Small intestine (tissue), 7 donors: ENCODE measurements around the gene INMT. TPM values are rescaled to one million over a fixed set of nuclear protein-coding genes. Genes with fewer than 3 reads are reported as not detected.

Source experiments
- DNase-seq, 2 donors: peaks; one replicate each; pipeline versions ENCODE4 v3.0.0 to v3.0.0-alpha.2; 2013
- FAIRE-seq: peaks from 2 replicates; lab custom pipeline; 2012; peaks lifted over from hg19 to GRCh38; lab: Jason Lieb, UNC
- H3K27ac ChIP-seq, 3 donors: one replicate each; pipeline ENCODE4 v1.5.1; 2013; ENCODE audit warnings: low read length in 2 of 3, mild to moderate bottlenecking in 2 of 3, control low read depth in 1 of 3, inconsistent platforms in 1 of 3, low read depth in 1 of 3, moderate library complexity in 1 of 3
- H3K27me3 ChIP-seq, 3 donors: one replicate each; pipeline ENCODE4 v1.6.1; 2013; ENCODE audit warnings: low read length in 3 of 3, inconsistent platforms in 1 of 3; ENCODE audit not compliant: control insufficient read depth in 3 of 3, insufficient read depth in 3 of 3
- H3K36me3 ChIP-seq, 3 donors: one replicate each; pipeline ENCODE4 v1.6.1; 2013; ENCODE audit warnings: low read length in 3 of 3, inconsistent platforms in 1 of 3, low read depth in 1 of 3, mild to moderate bottlenecking in 1 of 3, moderate library complexity in 1 of 3; ENCODE audit not compliant: control insufficient read depth in 3 of 3, insufficient read depth in 2 of 3
- H3K4me1 ChIP-seq, 3 donors: one replicate each; pipeline ENCODE4 v1.6.1; 2013; ENCODE audit warnings: low read length in 2 of 3, inconsistent platforms in 1 of 3, low read depth in 1 of 3, mild to moderate bottlenecking in 1 of 3, moderate library complexity in 1 of 3; ENCODE audit not compliant: control insufficient read depth in 3 of 3, insufficient read depth in 2 of 3
- H3K4me3 ChIP-seq, 3 donors: one replicate each; pipeline ENCODE4 v1.5.1; 2013; ENCODE audit warnings: low read length in 3 of 3, control low read depth in 1 of 3, inconsistent platforms in 1 of 3, low read depth in 1 of 3, mild to moderate bottlenecking in 1 of 3, moderate library complexity in 1 of 3
- H3K9me3 ChIP-seq, 2 donors: one replicate each; pipeline ENCODE4 v1.6.1; 2013; ENCODE audit warnings: low read depth in 1 of 2, low read length in 1 of 2; ENCODE audit not compliant: control insufficient read depth in 2 of 2, insufficient read depth in 1 of 2
- WGBS, 3 donors: extraction: QIAGEN DNeasy Blood & Tissue Kit; methylation state at CpG; one replicate each; pipeline ENCODE4 v1.1.7; 2013; 5-methylcytosine and 5-hydroxymethylcytosine counted together
- polyA plus RNA-seq, 4 donors: library from polyadenylated mRNA; stranded (reverse) in 3 of 4; unstranded in 1 of 4; fragments of 200-250 nt in 3 of 4; fragments of 120-200 nt in 1 of 4; gene quantifications; one replicate each; pipeline versions ENCODE4 v1.2.1 to v1.2.3, GENCODE V29; 2013
- donor health status: healthy with polysubstance abuse.
- donor health status: control.
- donor health status: control.
- donor health status: Bipolar disorder and iron deficiency.
- donor health status: healthy.

The INMT gene
- polyA plus RNA-seq, 4 donors: 1.1 to 6.1 (median 1.6) TPM

DNA sequence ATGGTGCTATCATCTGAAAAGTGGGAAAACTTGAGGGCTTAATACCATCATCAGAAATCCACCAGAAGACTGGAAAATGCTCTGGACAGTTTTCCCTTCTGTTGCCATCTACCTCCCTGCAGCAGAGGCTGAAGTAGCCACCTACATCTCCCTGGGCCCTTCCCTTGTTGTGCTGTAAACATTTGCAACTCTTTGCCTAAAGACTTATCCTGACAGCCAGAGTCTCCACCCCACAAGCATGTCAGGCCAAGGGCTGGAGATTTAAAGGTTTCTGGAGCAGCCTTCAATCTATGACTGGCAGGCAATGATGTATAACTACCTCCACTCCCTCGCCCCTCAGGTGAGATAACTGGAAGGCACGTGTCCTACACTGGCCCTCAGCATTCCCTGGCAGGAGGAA is 29.7 kb upstream of the INMT start:
- Histone ChIP-seq H3K36me3 (no peaks in the 10 kb centered on the region), H3K4me3 (no peak overlapping the region), H3K9me3 (peaks cover 2 to 37% of the 10 kb centered on the region in 2 donors), H3K27me3 (peaks cover 0 to 9% (median 0%) of the 10 kb centered on the region in 3 donors), H3K4me1 (no peaks in the 10 kb centered on the region), H3K27ac (no peak overlapping the region)
- FAIRE-seq: no peak
- DNase-seq: no peak
- WGBS, 3 donors: 50 to 68% (median 61%) methylated on average over 2 of the region's 2 CpGs

DNA sequence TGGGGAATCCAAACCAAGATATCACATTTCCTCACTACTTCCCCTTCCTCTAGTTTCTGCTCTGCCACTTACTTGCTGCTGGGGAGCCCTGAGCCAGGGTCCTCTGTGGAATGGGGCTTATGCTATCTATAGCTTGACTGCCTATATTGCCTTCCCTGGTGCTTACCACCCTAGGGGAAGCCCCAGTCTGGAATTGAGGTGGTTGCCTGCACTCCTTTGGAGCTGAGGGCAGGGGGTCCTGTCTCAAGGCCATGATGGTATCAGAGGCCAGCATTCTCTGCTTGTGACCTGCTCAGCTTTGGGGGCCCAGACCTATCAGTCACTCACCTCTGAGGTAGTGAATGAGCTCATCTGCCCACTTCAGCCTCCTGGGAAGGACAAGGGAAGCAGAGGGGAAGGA is 29.3 kb upstream of the INMT start:
- DNase-seq: no peak
- peaks cover 2 to 33% of the 10 kb centered on the region in 2 donors for H3K9me3 ChIP-seq

DNA sequence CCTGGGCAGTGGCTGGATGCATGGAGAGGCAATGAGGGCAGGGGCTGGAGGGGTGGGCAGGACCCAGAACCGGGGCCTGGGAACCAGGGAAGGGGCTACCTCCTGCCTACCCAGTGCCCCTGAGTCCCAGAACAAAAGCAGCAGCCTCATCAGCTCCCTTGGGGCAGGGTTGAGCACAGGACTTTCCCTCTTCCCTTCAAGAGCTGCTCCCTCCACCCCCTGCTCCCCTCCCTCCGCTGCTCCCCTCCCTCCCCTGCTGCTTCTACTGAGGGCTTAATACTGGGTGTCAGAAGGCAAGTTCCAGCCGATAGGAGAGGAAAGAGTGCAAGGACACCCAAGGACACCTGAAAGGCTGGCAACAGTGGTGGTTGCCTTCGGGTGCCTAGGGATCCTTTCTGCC is 28.2 kb upstream of the INMT start:
- DNase-seq: no peak
- no peak for FAIRE-seq
- peaks cover 0 to 24% of the 10 kb centered on the region in 2 donors for H3K9me3 ChIP-seq
- no peak overlapping the region for H3K4me3 ChIP-seq
- no peaks in the 10 kb centered on the region for H3K36me3 ChIP-seq
- H3K4me1 ChIP-seq: no peaks in the 10 kb centered on the region
- 59 to 72% (median 69%) methylated on average over 4 of the region's 4 CpGs for WGBS, 3 donors
- peaks cover 0 to 9% (median 0%) of the 10 kb centered on the region in 3 donors for H3K27me3 ChIP-seq
- H3K27ac ChIP-seq: no peak overlapping the region

More for the DNA sequence above, 29.3 kb upstream of the INMT start:
- H3K4me3 ChIP-seq: no peak overlapping the region
- no peak for FAIRE-seq
- H3K27me3 ChIP-seq: peaks cover 0 to 9% (median 0%) of the 10 kb centered on the region in 3 donors
- no peak overlapping the region for H3K27ac ChIP-seq
- no peaks in the 10 kb centered on the region for H3K36me3 ChIP-seq
- H3K4me1 ChIP-seq: no peaks in the 10 kb centered on the region

DNA sequence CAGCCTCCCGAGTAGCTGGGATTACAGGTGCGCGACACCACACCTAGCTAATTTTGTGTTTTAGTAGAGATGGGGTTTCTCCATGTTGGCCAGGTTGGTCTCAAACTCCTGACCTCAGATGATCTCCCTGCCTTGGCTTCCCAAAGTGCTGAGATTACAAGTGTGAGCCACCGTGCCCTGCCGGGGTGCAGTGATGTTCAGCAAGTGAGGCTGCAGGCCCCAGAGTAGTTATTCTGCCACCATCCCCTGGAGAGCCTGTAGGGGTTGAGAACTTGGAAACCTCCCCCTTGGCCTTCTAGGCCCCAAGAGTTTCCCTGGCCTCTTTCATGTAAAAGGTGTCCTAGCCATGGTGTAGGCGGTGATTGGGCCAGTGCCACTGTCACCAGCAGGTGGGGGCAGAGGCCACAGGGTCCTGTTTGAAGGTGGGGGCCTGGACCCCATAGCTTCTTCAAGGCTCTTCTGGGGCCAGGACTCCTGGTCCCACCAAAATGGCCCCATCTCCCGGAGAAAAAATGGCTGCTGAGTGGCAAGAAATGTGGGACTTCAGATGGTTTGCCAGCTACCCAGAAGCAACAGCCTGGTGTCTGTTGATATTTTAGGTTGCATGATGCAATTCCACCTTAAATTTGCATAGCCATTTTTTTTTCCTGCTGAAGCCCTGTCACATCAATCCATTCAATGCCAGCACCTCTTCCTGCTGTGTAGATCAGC is 25.5 kb upstream of the INMT start:
- no peak for FAIRE-seq
- Histone ChIP-seq H3K4me3 (no peak overlapping the region), H3K27ac (no peak overlapping the region)

DNA sequence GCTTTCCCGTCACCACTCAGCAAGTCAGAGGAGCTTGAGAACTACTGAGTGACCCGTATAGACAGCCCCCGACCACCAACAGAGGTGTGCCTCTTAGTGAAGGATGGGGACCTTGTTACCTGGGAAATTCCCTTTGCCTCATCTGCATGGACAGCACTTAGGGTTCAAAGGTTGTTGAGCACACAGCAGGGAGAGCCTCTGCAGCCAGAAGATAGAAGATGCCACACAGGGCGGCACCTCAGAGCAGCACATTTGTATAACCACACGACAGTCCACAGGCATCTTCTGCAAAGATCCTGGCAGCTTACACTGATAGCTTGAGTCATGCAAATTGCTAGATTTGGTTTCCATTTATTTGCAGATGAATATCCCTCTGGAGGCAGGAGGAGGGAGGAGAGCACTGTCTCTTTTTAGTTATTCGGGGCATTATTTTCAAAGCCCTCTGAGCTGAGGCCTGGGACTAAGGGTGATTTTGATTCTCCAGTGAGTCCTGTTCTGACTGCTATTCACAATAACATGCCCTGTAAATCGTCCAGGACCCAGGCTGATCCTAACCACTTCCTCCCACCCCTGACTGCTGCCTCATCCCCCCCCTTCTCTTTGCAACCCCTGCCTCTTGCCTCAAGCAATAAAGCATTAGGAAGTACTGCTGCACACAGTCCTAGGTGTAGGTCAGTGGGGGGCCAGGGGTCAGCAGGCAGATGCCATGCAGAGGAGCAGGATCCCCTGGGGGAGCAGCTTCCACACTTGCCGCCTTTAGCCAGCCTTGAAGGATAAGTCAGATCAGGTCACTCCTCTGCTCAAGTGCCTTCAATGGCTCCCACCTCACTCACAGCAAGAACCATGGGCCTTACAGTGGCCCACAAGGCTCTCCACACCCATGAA is 24.6 kb upstream of the INMT start:
- H3K36me3 ChIP-seq: no peaks in the 10 kb centered on the region
- 48 to 50% (median 48%) methylated on average over 8 of the region's 8 CpGs for WGBS, 3 donors
- peaks cover 0 to 10% (median 2%) of the 10 kb centered on the region in 3 donors for H3K27me3 ChIP-seq
- H3K4me1 ChIP-seq: no peaks in the 10 kb centered on the region
- H3K9me3 ChIP-seq: peaks cover 0 to 3% of the 10 kb centered on the region in 2 donors
- peak overlapping the region in 1 of 3 donors; percentile 11 for H3K27ac ChIP-seq
- FAIRE-seq (no peak), DNase-seq (peak; percentile 25 to 40)
- no peak overlapping the region for H3K4me3 ChIP-seq

More for the DNA sequence above, 25.5 kb upstream of the INMT start:
- no peaks in the 10 kb centered on the region for H3K4me1 ChIP-seq
- 95 to 99% (median 97%) methylated on average over 7 of the region's 7 CpGs for WGBS, 3 donors
- peaks cover 0 to 14% (median 2%) of the 10 kb centered on the region in 3 donors for H3K27me3 ChIP-seq
- DNase-seq: no peak
- H3K9me3 ChIP-seq: peaks cover 0 to 3% of the 10 kb centered on the region in 2 donors
- H3K36me3 ChIP-seq: no peaks in the 10 kb centered on the region

DNA sequence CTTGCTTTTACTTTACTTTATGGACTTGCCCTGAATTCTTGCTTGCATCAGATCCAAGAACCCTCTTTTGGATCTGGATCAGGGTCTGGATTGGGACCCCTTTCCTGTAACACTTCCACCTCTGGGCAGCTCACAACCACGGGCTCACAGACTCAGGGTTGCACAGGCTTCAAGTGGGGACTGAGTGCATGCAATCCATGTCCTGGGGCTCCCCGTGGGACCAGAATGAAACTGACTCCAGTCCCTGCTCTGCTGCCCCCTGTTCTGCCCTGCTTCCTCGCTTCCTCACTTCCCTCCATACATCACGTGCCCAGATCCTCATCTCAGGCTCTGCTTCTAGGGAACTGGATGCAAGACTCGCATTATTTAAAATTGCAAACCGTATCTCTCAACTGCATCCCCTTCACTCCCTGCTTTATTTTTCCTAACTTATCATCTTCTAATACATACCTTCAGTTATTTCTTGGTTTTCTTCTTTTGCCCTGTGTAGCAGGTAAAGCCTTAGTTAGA is 23.3 kb upstream of the INMT start:
- Histone ChIP-seq H3K9me3 (no peaks in the 10 kb centered on the region), H3K27ac (no peak overlapping the region), H3K36me3 (no peaks in the 10 kb centered on the region), H3K4me3 (no peak overlapping the region), H3K4me1 (no peaks in the 10 kb centered on the region), H3K27me3 (peaks cover 0 to 10% (median 2%) of the 10 kb centered on the region in 3 donors)
- no peak for DNase-seq
- no peak for FAIRE-seq
- WGBS, 3 donors: 70 to 75% (median 72%) methylated on average over 6 of the region's 6 CpGs

DNA sequence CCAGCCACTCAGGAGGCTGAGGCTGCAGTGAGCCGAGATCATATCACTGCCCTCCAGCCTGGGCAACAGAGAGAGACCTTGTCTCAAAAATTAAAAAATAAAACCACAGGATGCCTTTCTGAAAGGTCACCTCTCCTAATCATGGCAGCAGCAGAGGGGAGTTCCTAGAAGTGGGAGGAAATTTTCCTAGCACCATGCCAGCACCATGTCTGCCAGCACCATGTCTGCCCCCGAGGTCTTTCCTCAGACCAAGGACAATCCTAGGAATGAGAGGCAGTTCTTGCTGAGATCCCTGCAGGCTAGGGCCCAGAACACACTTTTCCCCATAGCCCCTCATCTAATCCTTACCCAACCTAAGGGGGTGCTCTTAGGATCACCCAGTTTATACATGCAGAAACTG is 22.3 kb upstream of the INMT start:
- Histone ChIP-seq H3K4me3 (no peak overlapping the region), H3K36me3 (no peaks in the 10 kb centered on the region), H3K27ac (no peak overlapping the region), H3K4me1 (no peaks in the 10 kb centered on the region), H3K27me3 (peaks cover 0 to 10% (median 2%) of the 10 kb centered on the region in 3 donors), H3K9me3 (no peaks in the 10 kb centered on the region)
- no peak for FAIRE-seq
- no peak for DNase-seq
- 64 to 81% (median 76%) methylated on average over 2 of the region's 2 CpGs for WGBS, 3 donors

DNA sequence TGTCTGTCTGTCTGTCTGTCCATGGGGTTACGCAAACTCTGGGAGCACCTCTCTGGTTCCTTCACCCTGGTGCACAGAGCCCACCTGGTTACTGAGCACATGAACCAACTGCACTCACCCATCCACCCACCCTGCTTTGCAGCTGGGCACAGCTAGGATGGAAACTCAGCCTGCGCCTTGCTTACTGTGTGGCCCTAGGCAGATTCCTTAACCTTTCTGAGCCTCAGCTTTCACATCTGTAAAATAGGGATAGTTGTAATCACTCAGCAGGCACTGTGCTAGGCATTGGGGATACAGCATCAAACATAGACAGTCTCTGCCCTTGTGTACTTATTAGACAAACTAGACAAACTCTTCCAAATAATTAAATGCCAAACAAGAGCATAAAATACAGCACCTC is 21.8 kb upstream of the INMT start:
- Histone ChIP-seq H3K27ac (no peak overlapping the region), H3K9me3 (peaks cover 0 to under 1% of the 10 kb centered on the region in 2 donors), H3K36me3 (no peaks in the 10 kb centered on the region), H3K4me3 (no peak overlapping the region), H3K27me3 (peaks cover 0 to 10% (median 2%) of the 10 kb centered on the region in 3 donors), H3K4me1 (no peaks in the 10 kb centered on the region)
- no peak for FAIRE-seq
- no peak for DNase-seq
- 89 to 98% (median 98%) methylated on average over 2 of the region's 2 CpGs for WGBS, 3 donors
